Cardiac septum (tissue), 1 donor: ENCODE results near the gene PMM1. TPM values are rescaled to one million over a fixed set of nuclear protein-coding genes. Genes with fewer than 3 reads are reported as not detected.

ENCODE experiments used
- DNase-seq: peaks from one replicate; pipeline ENCODE4 v3.0.0-alpha.2; 2020; ENCODE audit warnings: low spot score
- intact Hi-C: fragments of 100-400 bp; cut with DNase I; formaldehyde crosslinking; loops from one replicate; pipeline ENCODE4 v1.14.0; 2022
- total RNA-seq: library from RNA; stranded (reverse); fragmentation: NEBNext Ultra II Directional; extraction: Animal tissue kit (Norgen Biotek cat#: 25700); gene quantifications from one replicate; pipeline ENCODE4 v1.2.1, GENCODE V29; 2021
- donor health status: DM: no; HTN: no; CAD: no.

PMM1 gene
- total RNA-seq, 1 donor from 2014 or later, result 21.7 TPM

- intact Hi-C loops, result loop anchor here (5.0 kb wide), 1 partner anchor 53 kb away; no protein-coding TSS in a partner anchor
- peak; percentile 99 for DNase-seq
Observed at GRCh38 chr22:41543854-41544670, 45.6 kb downstream of the PMM1 start, which contains the start of gene POLR3H. Gene POLR3H, minus strand, starts transcription at chr22:41544470. Its CDS starts 369 bp downstream, at chr22:41544101.

DNA sequence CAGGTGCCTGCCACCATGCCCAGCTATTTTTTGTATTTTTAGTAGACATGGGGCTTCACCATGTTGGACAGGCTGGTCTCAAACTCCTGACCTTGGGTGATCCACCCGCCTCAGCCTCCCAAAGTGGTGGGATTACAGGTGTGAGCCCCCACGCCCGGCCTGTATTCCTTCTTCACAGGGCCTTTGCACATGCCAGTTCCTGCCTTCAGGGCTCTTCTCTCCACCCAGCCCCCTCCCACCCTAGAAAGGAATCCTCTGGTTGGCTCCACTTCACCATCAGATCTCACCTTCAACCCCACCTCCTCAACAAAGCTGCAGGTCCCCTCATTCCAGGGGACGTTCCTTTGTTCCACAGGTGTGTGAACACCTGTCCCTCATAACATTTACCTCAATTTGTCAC, 47.4 kb downstream of the PMM1 start:
- no peak for DNase-seq
- intact Hi-C loops, result loop anchor here (5.0 kb wide), 1 partner anchor 55 kb away; no protein-coding TSS in a partner anchor

- intact Hi-C loops, result loop anchor here (5.0 kb wide), 1 partner anchor 56 kb away; no protein-coding TSS in a partner anchor
- DNase-seq, result no peak
Observed at GRCh38 chr22:41541484-41541883, 48.2 kb downstream of the PMM1 start.

DNA sequence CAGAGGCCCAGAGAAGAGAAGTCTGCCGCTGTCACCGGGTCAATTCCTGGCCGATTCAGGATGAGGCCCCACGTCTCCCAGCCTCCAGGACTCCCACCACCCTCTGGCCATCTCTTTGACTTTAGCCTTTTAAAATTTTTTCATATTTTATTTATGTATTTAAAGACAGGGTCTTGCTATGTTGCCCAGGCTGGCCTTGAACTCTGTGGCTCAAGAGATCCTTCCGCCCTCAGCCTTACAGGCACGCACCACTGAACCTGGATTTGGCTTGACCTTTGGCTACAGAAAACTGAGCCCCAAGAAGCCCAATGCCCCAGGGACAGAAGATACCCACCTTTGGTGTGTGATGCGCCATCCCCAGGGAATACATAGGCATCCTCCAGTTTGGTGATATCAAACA, 49.3 kb downstream of the PMM1 start:
- intact Hi-C loops, result loop anchor here (5.0 kb wide), 1 partner anchor 57 kb away; no protein-coding TSS in a partner anchor
- no peak for DNase-seq

GRCh38 chr22:41540006-41540315, 49.7 kb downstream of the PMM1 start:
- intact Hi-C loops, result loop anchor here (5.0 kb wide), 1 partner anchor 57 kb away; no protein-coding TSS in a partner anchor
- DNase-seq, result no peak

DNA sequence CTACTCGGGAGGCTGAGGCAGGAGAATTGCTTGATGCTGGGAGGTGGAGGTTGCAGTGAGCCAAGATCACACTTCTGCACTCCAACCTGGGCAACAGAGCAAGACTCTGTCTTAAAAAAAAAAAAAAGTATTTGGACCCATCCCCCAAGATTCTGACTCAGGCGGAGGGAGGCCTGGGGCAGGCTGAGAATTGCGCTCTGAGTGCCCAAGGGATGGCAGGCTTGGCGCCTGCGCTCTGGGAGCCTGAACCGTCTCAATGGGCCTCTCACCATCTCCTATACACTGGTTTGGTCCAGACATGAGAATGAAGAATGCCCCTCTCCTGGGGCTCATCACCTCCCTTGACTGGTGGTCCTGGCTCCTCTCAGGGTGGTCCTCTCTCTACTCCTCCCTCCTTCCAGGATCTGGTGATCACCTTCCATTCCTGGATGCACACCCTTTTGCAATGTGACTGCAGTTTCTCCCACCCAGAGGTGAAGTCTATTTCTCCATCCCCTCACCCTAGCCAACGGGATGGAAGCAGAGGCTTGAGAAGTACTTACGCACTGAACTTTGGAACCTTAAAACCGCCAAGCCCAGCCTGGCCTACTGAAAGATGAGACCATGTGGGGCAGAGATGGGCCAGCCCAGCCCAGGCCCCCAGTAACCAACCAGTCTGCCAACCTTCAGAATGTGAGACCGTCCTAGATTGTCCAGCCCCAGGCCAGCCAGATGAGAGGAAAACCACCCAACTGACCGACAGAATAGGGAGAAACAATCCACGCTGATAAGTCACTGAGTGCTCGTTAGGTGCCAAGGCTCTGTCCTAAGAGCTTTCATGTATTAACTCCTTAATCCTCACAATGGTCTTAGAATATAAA, 50.3 kb downstream of the PMM1 start:
- intact Hi-C loops, result loop anchor here (5.0 kb wide), 1 partner anchor 58 kb away; no protein-coding TSS in a partner anchor
- no peak for DNase-seq

DNA sequence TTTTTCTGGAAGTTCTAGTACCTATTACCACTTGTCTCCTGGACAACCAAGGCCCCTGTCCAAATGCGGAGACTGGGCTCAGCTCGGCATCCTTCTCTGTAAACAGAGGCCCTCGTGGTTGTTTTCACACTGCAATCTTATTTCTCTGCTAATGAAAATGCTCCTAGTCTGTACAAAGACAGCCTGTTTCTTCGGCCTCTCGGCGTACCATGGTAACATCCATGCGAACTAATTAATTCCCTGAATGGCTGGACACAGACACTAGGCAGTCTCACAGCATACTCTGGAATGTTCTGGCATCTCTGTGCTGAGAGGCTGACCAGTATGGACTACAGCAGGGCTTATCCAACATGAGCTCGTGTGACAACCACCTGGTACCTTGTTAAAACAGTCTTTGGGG, 51.1 kb downstream of the PMM1 start:
- intact Hi-C loops, result no loop called here
- DNase-seq, result no peak

- no peak for DNase-seq
- intact Hi-C loops, result no loop called here
Observed at GRCh38 chr22:41537203-41537602, 52.4 kb downstream of the PMM1 start.

GRCh38 chr22:41535244-41535643, 54.4 kb downstream of the PMM1 start:
- intact Hi-C loops, result no loop called here
- DNase-seq, result no peak

- intact Hi-C loops, result no loop called here
- DNase-seq, result no peak
Observed at GRCh38 chr22:41534219-41534618, 55.4 kb downstream of the PMM1 start.

GRCh38 chr22:41532908-41533825, 56.5 kb downstream of the PMM1 start:
- intact Hi-C loops, result no loop called here
- DNase-seq, result peak; percentile 87

GRCh38 chr22:41531715-41532477, 57.7 kb downstream of the PMM1 start:
- intact Hi-C loops, result no loop called here
- no peak for DNase-seq

DNA sequence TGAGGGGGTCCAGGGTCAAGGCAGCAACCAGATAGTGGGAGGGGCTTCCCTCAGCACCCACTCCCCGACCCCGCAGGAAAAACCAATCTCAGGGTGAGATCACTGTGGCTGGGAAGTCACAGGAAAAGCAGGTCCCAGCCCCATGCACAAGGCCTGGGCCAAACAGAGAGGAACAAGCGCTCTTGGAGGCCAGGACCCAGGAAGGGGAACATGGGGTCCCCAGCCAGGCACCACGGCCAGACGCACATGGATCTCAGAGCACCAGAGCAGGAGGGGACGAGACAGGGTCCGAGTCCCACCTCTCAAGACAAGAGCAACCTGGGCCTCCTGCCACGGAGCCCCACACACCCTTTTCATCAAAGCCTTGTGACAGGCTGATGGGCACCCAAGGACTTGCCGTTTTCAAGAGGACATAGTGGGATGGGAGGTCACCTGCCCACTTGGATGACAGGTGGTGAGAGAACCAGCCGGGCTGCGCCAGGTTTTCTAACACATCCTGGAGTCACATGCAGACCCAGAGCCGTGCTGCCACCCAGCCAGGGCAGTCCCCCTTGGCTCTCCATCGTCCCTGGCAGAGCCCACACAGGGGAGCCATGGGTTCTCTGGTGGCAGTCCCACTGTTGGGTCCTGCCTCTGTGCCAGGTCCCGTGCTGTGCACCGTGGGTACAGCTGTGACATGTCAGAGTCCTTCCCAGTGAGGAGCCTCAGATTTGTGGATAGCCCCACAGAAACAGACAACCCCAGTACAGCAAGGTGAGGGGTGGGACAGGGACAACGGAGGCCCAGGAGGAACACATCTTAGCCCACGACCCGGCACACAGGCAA, 58.5 kb downstream of the PMM1 start:
- intact Hi-C loops, result no loop called here
- no peak for DNase-seq

DNA sequence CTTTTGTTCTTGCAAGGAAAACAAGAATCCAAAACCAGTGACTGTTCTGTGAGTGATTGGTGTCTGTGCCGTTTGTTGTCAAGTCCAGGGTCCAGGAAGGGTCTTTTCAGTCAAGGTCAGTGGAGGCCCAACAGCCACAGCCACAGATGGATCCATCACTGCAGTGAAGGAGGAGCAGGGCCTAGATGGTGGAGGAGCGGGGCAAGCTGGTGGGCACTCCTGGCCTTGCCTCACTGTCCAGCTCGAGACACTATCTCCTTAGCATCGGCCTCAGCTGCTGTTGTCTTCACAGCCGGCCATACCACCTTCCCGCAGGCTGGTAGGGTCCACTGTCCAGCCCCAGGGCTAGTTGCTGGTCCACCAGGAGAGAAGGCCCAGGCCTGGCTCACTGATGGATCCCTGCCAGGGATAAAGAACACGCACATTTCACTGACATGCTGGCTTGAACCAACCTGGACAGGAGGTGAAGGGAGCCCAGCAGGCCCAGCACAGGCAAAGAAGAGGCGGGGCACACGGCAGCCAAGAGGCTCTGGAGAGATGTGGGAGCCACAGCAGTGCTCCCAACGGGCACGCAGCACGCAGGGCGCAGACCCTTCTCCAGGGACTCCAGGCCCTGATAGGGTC, 60.6 kb downstream of the PMM1 start:
- intact Hi-C loops, result no loop called here
- DNase-seq, result no peak

- DNase-seq, result no peak
- intact Hi-C loops, result no loop called here
Observed at GRCh38 chr22:41528132-41528766, 61.4 kb downstream of the PMM1 start.
